SK-N-SH treated with all-trans-retinoic acid at 6 μM for 48 hours (cell line): ENCODE measurements around the gene EIF4EBP2.
A peak's percentile ranks its signal among the peaks of the same experiment; 100 is the strongest.

Experiments
- ATAC-seq: fragments of 200-7000 bp; cut with Tn5 transposase; 3 replicates; pipeline ENCODE4 v1.9.1; 2020; ENCODE audit warnings: mild to moderate bottlenecking, moderate library complexity
- CSDC2 ChIP-seq: fragments of 250-450 bp; sonication (Bioruptor Pico); IDR thresholded peaks from 2 replicates; pipeline ENCODE4 v1.5.0; 2020; ENCODE audit warnings: mild to moderate bottlenecking, moderate library complexity
- ESRRG ChIP-seq: fragments of 250-450 bp; sonication (Bioruptor Pico); IDR thresholded peaks from 2 replicates; pipeline ENCODE4 v1.6.1; 2021; ENCODE audit warnings: mild to moderate bottlenecking
- ISL1 ChIP-seq: fragments of 250-450 bp; sonication (Bioruptor Pico); IDR thresholded peaks from 2 replicates; pipeline ENCODE4 v2.1.2; 2022; ENCODE audit warnings: mild to moderate bottlenecking, moderate library complexity
- OSR1 ChIP-seq: fragments of 250-450 bp; sonication (Bioruptor Pico); IDR thresholded peaks from 2 replicates; pipeline ENCODE4 v1.8.0; 2022; ENCODE audit warnings: moderate library complexity, mild to moderate bottlenecking, inconsistent platforms
- RARB ChIP-seq: fragments of 250-450 bp; sonication (Bioruptor Pico); IDR thresholded peaks from 2 replicates; pipeline ENCODE4 v1.8.0; 2021; ENCODE audit warnings: mild to moderate bottlenecking, moderate library complexity
- TOX ChIP-seq: fragments of 250-450 bp; sonication (Bioruptor Pico); IDR thresholded peaks from 2 replicates; pipeline ENCODE4 v1.8.0; 2021; ENCODE audit warnings: mild to moderate bottlenecking, moderate library complexity, borderline replicate concordance
- ZC3H10 ChIP-seq: fragments of 250-450 bp; sonication (Bioruptor Pico); IDR thresholded peaks from 2 replicates; pipeline ENCODE4 v1.5.1; 2021; ENCODE audit warnings: mild to moderate bottlenecking, moderate library complexity
- ZFP3 ChIP-seq: fragments of 250-450 bp; sonication (Bioruptor Pico); IDR thresholded peaks from 2 replicates; pipeline ENCODE4 v1.5.0; 2020; ENCODE audit warnings: mild to moderate bottlenecking, moderate library complexity
- ZNF70 ChIP-seq: fragments of 450-650 bp; formaldehyde crosslinking; IDR thresholded peaks from 2 replicates; pipeline ENCODE4 v1.5.0; 2020; ENCODE audit warnings: mild to moderate bottlenecking, moderate library complexity
- ZNF8 ChIP-seq: fragments of 450-650 bp; formaldehyde crosslinking; IDR thresholded peaks from 2 replicates; pipeline ENCODE4 v1.5.0; 2020; ENCODE audit warnings: mild to moderate bottlenecking, moderate library complexity
- TF ChIP-seq, protein P1 (sequence below): fragments of 250-450 bp; sonication (Bioruptor Pico); IDR thresholded peaks from 2 replicates; pipeline ENCODE4 v1.5.1; 2021; ENCODE audit warnings: mild to moderate bottlenecking, moderate library complexity
- TF ChIP-seq, protein P2 (sequence below): fragments of 250-450 bp; sonication (Bioruptor Pico); IDR thresholded peaks from 2 replicates; pipeline ENCODE4 v1.8.0; 2021; ENCODE audit warnings: low read depth, mild to moderate bottlenecking, moderate library complexity, borderline replicate concordance
- TF ChIP-seq, protein P3 (sequence below): fragments of 250-450 bp; sonication (Bioruptor Pico); IDR thresholded peaks from 2 replicates; pipeline ENCODE4 v1.5.0; 2020; ENCODE audit warnings: mild to moderate bottlenecking, moderate library complexity
- TF ChIP-seq, protein P4 (sequence below): fragments of 250-450 bp; sonication (Bioruptor Pico); IDR thresholded peaks from 2 replicates; pipeline ENCODE4 v1.5.1; 2020; ENCODE audit warnings: low read depth, mild to moderate bottlenecking, moderate library complexity

Gene EIF4EBP2

DNA sequence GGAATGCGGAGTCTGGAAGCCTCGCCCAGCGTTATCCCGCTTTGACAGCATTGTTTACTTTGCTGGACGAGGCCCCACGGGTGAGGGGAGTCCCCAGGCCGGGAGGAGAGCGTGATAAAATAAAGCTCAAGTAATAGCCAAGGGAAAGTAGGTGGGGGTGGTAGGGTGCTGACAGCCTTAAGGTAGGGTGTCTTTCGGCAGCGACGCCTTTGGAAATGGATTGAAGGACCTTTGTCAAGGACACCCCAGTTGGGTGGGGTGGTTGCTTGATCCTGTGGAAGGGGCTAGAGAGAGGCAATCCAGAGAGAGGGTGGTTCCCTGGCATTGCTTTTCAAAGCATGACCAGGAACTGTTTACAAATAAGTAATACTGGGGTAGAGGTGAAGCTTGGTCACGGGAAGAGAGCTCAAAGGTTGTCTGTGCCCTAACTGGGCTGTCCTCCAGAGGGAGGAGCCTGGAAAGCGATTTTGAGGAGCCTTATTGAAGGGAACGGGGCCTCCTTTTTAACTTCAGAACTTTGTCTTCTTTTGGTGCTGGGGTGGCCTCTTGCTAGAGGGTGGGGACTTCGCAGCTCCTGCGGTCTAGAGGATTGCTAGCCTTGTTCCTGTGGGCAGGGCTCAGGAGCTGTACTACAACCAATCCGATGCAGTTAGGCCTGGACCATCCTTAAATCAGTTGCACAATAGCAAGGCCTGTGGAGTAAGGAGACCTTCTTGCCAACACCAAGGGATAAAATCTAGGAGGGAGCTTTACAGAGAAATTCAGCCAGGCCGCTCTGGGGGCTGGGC lies 1.3 kb downstream of the EIF4EBP2 start:
- peak; percentile 83 for ATAC-seq
- TF ChIP-seq, protein P1, sequence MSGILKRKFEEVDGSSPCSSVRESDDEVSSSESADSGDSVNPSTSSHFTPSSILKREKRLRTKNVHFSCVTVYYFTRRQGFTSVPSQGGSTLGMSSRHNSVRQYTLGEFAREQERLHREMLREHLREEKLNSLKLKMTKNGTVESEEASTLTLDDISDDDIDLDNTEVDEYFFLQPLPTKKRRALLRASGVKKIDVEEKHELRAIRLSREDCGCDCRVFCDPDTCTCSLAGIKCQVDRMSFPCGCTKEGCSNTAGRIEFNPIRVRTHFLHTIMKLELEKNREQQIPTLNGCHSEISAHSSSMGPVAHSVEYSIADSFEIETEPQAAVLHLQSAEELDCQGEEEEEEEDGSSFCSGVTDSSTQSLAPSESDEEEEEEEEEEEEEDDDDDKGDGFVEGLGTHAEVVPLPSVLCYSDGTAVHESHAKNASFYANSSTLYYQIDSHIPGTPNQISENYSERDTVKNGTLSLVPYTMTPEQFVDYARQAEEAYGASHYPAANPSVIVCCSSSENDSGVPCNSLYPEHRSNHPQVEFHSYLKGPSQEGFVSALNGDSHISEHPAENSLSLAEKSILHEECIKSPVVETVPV (CRISPR knock-in tag): no peak
- no peak for TF ChIP-seq CSDC2 (CRISPR knock-in tag)
- TF ChIP-seq OSR1 (CRISPR knock-in tag): no peak
- no peak for TF ChIP-seq RARB (CRISPR knock-in tag)
- TF ChIP-seq, protein P2, sequence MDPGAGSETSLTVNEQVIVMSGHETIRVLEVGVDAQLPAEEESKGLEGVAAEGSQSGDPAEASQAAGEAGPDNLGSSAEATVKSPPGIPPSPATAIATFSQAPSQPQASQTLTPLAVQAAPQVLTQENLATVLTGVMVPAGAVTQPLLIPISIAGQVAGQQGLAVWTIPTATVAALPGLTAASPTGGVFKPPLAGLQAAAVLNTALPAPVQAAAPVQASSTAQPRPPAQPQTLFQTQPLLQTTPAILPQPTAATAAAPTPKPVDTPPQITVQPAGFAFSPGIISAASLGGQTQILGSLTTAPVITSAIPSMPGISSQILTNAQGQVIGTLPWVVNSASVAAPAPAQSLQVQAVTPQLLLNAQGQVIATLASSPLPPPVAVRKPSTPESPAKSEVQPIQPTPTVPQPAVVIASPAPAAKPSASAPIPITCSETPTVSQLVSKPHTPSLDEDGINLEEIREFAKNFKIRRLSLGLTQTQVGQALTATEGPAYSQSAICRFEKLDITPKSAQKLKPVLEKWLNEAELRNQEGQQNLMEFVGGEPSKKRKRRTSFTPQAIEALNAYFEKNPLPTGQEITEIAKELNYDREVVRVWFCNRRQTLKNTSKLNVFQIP (CRISPR knock-in tag): no peak

DNA sequence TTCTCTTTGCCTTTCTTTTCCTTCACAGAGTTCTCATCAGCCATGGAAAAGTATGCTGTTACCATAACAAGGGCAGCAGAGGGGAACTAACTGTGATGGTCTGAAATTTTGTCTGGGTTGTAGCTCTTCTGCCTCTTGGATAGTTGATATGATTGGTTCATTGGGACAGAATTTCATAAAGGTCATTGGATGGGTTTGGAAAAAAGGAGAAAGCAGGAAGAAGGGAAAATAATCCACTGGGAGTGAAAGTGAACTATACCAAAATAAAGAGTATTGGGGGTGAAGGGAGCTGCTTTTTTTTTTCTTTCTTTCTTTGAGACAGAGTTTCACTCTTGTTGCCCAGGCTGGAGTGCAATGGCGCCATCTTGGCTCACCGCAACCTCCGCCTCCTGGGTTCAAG lies 5.8 kb downstream of the EIF4EBP2 start:
- no peak for ATAC-seq
- TF ChIP-seq CSDC2 (CRISPR knock-in tag): no peak
- no peak for TF ChIP-seq OSR1 (CRISPR knock-in tag)

DNA sequence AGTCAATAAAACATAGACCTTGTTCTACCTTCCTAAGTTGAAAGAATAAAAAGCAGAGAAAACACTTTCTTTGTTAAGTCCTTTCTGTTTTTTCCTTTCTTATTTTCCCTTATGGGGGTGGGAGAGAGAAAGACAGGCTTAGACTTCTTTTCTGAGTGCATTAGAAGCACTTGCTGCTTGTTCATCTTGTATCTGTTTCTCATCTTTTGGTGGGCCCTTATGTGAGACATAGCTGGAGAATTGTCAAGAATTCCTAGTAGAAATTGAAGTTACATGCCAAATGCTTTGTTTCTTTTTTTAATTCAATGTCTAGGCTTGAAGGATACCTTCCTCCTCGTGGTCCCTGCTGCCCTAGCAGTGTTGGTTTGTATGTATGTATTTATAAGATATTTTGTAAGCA lies 6.7 kb downstream of the EIF4EBP2 start:
- TF ChIP-seq ISL1 (CRISPR knock-in tag) (peak; percentile 32; the same call in 1 of the 2 replicates), CSDC2 (CRISPR knock-in tag) (no peak), ZFP3 (no peak)
- TF ChIP-seq, protein P3, sequence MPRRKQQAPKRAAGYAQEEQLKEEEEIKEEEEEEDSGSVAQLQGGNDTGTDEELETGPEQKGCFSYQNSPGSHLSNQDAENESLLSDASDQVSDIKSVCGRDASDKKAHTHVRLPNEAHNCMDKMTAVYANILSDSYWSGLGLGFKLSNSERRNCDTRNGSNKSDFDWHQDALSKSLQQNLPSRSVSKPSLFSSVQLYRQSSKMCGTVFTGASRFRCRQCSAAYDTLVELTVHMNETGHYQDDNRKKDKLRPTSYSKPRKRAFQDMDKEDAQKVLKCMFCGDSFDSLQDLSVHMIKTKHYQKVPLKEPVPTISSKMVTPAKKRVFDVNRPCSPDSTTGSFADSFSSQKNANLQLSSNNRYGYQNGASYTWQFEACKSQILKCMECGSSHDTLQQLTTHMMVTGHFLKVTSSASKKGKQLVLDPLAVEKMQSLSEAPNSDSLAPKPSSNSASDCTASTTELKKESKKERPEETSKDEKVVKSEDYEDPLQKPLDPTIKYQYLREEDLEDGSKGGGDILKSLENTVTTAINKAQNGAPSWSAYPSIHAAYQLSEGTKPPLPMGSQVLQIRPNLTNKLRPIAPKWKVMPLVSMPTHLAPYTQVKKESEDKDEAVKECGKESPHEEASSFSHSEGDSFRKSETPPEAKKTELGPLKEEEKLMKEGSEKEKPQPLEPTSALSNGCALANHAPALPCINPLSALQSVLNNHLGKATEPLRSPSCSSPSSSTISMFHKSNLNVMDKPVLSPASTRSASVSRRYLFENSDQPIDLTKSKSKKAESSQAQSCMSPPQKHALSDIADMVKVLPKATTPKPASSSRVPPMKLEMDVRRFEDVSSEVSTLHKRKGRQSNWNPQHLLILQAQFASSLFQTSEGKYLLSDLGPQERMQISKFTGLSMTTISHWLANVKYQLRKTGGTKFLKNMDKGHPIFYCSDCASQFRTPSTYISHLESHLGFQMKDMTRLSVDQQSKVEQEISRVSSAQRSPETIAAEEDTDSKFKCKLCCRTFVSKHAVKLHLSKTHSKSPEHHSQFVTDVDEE (CRISPR knock-in tag): no peak
- peak; percentile 70 for ATAC-seq

DNA sequence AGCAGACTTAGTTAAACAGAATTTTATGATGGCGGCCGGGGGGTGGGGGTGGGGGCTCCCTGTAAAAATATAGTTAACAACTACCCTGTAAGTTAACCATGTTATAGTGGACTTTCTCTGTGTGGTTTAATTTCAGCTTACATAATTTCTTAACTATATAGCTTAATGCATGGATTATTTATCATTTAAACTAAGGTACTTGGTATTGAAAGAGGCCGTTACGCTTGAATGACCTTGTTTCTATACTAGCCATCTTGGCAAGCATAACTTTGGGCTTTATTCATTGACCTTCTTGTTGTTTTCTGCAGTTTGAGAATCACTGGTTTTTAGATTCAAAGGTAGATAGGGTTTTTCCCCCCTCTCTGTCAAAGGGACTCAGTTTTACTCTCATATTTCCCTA lies 8.4 kb downstream of the EIF4EBP2 start:
- ATAC-seq: no peak
- TF ChIP-seq ZC3H10 (CRISPR knock-in tag) (no peak), RARB (CRISPR knock-in tag) (no peak)
- TF ChIP-seq, protein P4, sequence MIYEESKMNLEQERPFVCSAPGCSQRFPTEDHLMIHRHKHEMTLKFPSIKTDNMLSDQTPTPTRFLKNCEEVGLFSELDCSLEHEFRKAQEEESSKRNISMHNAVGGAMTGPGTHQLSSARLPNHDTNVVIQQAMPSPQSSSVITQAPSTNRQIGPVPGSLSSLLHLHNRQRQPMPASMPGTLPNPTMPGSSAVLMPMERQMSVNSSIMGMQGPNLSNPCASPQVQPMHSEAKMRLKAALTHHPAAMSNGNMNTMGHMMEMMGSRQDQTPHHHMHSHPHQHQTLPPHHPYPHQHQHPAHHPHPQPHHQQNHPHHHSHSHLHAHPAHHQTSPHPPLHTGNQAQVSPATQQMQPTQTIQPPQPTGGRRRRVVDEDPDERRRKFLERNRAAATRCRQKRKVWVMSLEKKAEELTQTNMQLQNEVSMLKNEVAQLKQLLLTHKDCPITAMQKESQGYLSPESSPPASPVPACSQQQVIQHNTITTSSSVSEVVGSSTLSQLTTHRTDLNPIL (CRISPR knock-in tag): no peak
- TF ChIP-seq, protein P3 (CRISPR knock-in tag): no peak
- TF ChIP-seq, protein P2 (CRISPR knock-in tag): no peak

DNA sequence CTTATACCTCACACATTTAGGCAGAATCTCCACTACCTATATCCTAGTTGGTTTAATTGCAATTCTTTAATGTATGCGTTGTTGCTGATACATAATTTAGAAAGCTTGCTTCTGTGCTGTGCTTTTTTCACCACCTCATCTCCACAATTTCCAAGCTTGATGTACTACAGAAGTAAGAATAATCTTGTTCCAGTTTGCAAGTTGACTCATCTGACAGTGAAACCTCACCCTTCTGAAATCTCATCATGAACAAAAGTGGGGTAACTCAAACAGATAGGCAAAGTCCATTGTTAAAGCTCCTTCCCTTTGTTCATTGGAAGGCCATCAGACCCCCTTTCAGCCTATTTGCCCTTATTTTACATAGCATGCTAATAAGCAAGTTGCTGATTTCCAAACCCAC lies 13.6 kb downstream of the EIF4EBP2 start:
- ATAC-seq: no peak
- TF ChIP-seq, protein P3 (CRISPR knock-in tag): no peak
- TF ChIP-seq, protein P1 (CRISPR knock-in tag): no peak
- no peak for TF ChIP-seq ZNF70
- TF ChIP-seq TOX: no peak
- no peak for TF ChIP-seq ESRRG (CRISPR knock-in tag)
- TF ChIP-seq ZNF8 (CRISPR knock-in tag): no peak
